ENCODE results near the gene ECM2. TPM values are rescaled to one million over a fixed set of nuclear protein-coding genes. Genes with fewer than 3 reads are reported as not detected.

The ECM2 gene
- total and polyA plus RNA-seq, 4 donors: 47.8 to 102 (median 60.1) TPM

DNA sequence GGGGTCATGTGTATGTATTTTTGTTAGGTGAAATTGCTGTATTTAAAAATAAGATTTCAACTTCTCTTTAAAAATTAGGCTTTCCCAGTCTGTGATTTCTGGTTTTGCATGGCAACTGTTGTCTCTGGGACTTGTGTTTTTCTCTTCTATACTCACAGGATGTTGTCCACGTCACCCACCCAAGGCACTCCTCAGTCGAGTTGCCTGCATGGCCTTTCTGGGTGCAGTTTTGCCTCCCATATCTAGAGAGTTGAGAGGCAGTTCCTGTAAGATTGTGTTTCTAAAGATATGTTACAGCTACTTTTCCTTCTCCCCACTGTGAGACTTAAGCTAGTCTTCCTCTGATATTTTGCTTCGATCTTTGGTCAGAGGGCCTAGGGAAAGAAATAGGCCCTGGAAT, 51.2 kb downstream of the ECM2 start:
- no peaks in the 10 kb centered on the region for H3K27me3 ChIP-seq (ENCODE audit: control insufficient read depth in 1 of 2, insufficient read depth in 2 of 2, low read length in 1 of 2)
- 44 to 53% methylated on average over 3 of the region's 3 CpGs for WGBS, 2 donors
- H3K9me3 ChIP-seq (ENCODE audit: control insufficient read depth, low read length): no peaks in the 10 kb centered on the region
- peak overlapping the region; percentile 44 to 67 for H3K27ac ChIP-seq (ENCODE audit: low read depth in 1 of 2, low read length in 2 of 2)
- no peaks in the 10 kb centered on the region for H3K36me3 ChIP-seq (ENCODE audit: control insufficient read depth in 1 of 2, insufficient read depth in 2 of 2, low read length in 1 of 2)
- intact Hi-C loops (cut with DNase I): loop anchor here (5.0 kb wide), 2 partner anchors 113 to 118 kb away; no protein-coding TSS in a partner anchor
- DNase-seq (no peak), ATAC-seq (ENCODE audit: low FRiP score) (no peak)
- H3K4me3 ChIP-seq (ENCODE audit: low read length in 2 of 2): no peak overlapping the region
- H3K4me1 ChIP-seq (ENCODE audit: control insufficient read depth in 1 of 2, insufficient read depth in 2 of 2, low read length in 2 of 2): peaks cover under 1 to 1% of the 10 kb centered on the region in 2 donors

- Histone ChIP-seq H3K27ac (ENCODE audit: low read depth in 1 of 2, low read length in 2 of 2) (peak overlapping the region; percentile 22 to 43), H3K27me3 (ENCODE audit: control insufficient read depth in 1 of 2, insufficient read depth in 2 of 2, low read length in 1 of 2) (no peaks in the 10 kb centered on the region), H3K4me1 (ENCODE audit: control insufficient read depth in 1 of 2, insufficient read depth in 2 of 2, low read length in 2 of 2) (no peaks in the 10 kb centered on the region), H3K9me3 (ENCODE audit: control insufficient read depth, low read length) (no peaks in the 10 kb centered on the region), H3K4me3 (ENCODE audit: low read length in 2 of 2) (no peak overlapping the region), H3K36me3 (ENCODE audit: control insufficient read depth in 1 of 2, insufficient read depth in 2 of 2, low read length in 1 of 2) (no peaks in the 10 kb centered on the region)
- WGBS, 2 donors: 48 to 55% methylated on average over 5 of the region's 5 CpGs
- DNase-seq: no peak
- ATAC-seq (ENCODE audit: low FRiP score): no peak
- intact Hi-C loops (cut with DNase I): loop anchor here (5.0 kb wide), 2 partner anchors 113 to 118 kb away; no protein-coding TSS in a partner anchor
These were observed 51.9 kb downstream of the ECM2 start for GRCh38 chr9:92483627-92484545.

DNA sequence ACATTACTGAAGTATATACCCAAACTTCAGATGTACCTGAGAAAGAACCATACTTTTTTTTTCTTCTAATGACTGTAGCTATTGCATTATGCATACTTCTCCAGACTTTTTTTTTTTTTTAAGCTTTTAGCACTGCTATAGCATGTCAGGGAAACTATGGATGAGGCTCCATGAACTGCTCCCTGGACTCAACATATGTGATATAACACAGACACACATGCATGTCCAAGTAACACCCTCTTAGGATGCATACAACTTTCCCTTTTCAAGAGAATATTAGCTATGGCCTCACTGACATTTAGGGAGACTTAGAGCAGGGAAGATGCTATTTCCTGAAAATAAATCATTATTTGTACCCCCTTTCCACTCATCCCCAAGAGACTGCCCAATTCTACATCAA, 53.0 kb downstream of the ECM2 start:
- no peak for ATAC-seq (ENCODE audit: low FRiP score)
- H3K4me1 ChIP-seq (ENCODE audit: control insufficient read depth in 1 of 2, insufficient read depth in 2 of 2, low read length in 2 of 2): no peaks in the 10 kb centered on the region
- no peaks in the 10 kb centered on the region for H3K27me3 ChIP-seq (ENCODE audit: control insufficient read depth in 1 of 2, insufficient read depth in 2 of 2, low read length in 1 of 2)
- H3K9me3 ChIP-seq (ENCODE audit: control insufficient read depth, low read length): no peaks in the 10 kb centered on the region
- peak overlapping the region in 1 of 2 donors; percentile 37 for H3K27ac ChIP-seq (ENCODE audit: low read depth in 1 of 2, low read length in 2 of 2)
- no peak for DNase-seq
- intact Hi-C loops (cut with DNase I): loop anchor here (5.0 kb wide), 2 partner anchors 114 to 119 kb away; no protein-coding TSS in a partner anchor
- H3K36me3 ChIP-seq (ENCODE audit: control insufficient read depth in 1 of 2, insufficient read depth in 2 of 2, low read length in 1 of 2): no peaks in the 10 kb centered on the region
- H3K4me3 ChIP-seq (ENCODE audit: low read length in 2 of 2): no peak overlapping the region

DNA sequence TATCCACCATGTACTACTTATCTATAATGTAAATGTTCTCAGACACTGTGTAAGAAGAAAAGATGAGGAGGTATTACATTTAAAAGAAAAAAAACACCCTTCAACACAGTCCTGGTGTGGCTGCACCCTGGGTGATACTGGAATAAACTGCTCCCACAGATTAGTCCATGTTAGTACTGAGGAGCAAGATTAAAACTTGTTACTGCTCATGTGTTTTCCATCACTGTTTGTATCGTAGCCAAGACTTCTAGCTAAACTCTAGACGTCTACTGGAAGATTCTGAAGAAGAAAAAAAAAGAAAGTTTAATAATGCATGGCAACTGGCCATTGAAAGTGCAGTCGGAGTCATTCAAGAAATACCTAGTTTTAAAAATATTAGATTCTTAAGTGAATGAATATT, 53.5 kb downstream of the ECM2 start, which contains the start of gene ASPN:
TSS of gene ASPN (minus strand) at position 178 of the 400 bp plus-strand sequence.
- 8 to 12% methylated on average over 3 of the region's 3 CpGs for WGBS, 2 donors
- DNase-seq: no peak
- no peaks in the 10 kb centered on the region for H3K27me3 ChIP-seq (ENCODE audit: control insufficient read depth in 1 of 2, insufficient read depth in 2 of 2, low read length in 1 of 2)
- H3K36me3 ChIP-seq (ENCODE audit: control insufficient read depth in 1 of 2, insufficient read depth in 2 of 2, low read length in 1 of 2): no peaks in the 10 kb centered on the region
- peak within 1 kb of the TSS; percentile 37 to 41 for H3K27ac ChIP-seq (ENCODE audit: low read depth in 1 of 2, low read length in 2 of 2)
- intact Hi-C loops (cut with DNase I): loop anchor here (5.0 kb wide), 2 partner anchors 115 to 120 kb away; no protein-coding TSS in a partner anchor
- H3K4me1 ChIP-seq (ENCODE audit: control insufficient read depth in 1 of 2, insufficient read depth in 2 of 2, low read length in 2 of 2): peaks cover 0 to 2% of the 10 kb centered on the region in 2 donors
- H3K9me3 ChIP-seq (ENCODE audit: control insufficient read depth, low read length): no peaks in the 10 kb centered on the region
- peak within 1 kb of the TSS; percentile 52 to 54 for H3K4me3 ChIP-seq (ENCODE audit: low read length in 2 of 2)
- peak; percentile 62 for ATAC-seq (ENCODE audit: low FRiP score)

DNA sequence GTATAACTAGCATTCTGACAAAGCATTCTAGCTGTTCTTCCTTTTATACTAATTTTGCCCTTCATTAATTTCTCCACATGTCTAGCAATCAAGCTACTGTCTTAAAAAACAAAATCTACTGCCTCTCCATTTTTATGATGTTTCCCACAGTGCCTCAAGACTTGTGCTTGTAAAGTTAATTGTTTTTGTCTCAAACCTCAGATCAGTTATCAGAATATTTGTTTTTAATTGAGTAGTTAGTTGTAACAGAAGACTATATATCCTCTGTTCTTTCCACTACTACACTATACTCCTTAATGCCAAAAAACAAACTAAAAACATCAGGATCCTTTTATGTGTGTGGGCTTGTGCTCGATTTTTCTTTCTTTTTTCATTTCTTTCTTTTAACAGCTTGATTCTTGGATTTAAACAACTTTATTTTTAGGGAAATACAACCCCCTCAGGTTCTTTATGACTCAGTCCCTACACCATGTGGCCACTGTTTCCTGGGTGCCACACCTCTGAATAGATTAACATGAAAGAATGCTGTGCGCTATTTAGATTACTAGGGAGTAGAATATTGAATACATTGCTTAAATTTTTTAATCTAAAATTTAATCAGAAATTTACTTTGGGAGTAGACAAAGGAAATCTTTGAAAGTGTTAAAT, 54.7 kb downstream of the ECM2 start:
- peak overlapping the region; percentile 28 to 82 for H3K27ac ChIP-seq (ENCODE audit: low read depth in 1 of 2, low read length in 2 of 2)
- peaks cover 3 to 7% of the 10 kb centered on the region in 2 donors for H3K4me1 ChIP-seq (ENCODE audit: control insufficient read depth in 1 of 2, insufficient read depth in 2 of 2, low read length in 2 of 2)
- WGBS, 2 donors: 6 to 9% methylated on average over 2 of the region's 2 CpGs
- no peaks in the 10 kb centered on the region for H3K36me3 ChIP-seq (ENCODE audit: control insufficient read depth in 1 of 2, insufficient read depth in 2 of 2, low read length in 1 of 2)
- no peak for DNase-seq
- H3K4me3 ChIP-seq (ENCODE audit: low read length in 2 of 2): peak overlapping the region; percentile 31 to 54
- intact Hi-C loops (cut with DNase I): loop anchor here (5.0 kb wide), 2 partner anchors 116 to 121 kb away; no protein-coding TSS in a partner anchor
- H3K27me3 ChIP-seq (ENCODE audit: control insufficient read depth in 1 of 2, insufficient read depth in 2 of 2, low read length in 1 of 2): no peaks in the 10 kb centered on the region
- ATAC-seq (ENCODE audit: low FRiP score): no peak
- no peaks in the 10 kb centered on the region for H3K9me3 ChIP-seq (ENCODE audit: control insufficient read depth, low read length)

DNA sequence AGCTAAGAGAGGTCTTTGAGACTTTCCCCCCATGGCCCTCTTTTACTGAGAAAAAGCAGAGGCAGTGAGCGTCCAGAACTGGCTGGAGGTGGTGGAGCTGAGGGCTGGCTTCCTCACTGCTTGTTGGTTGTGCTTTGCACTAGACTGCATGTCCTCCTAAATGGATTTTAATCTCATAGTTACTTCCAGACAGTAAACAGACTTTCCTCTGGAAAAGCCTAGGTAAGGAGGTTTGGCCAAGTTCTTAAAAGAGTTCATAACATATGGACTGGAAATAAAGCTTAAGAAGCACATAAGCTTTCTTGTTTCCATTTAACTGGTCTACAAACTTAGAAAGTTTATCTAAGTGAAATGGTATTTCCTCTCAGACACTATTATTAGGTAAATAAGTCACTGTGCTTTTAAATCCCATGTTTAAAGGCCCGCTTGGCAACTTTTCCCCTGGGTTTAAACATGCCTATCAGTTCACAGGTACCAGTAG, 55.5 kb downstream of the ECM2 start:
- H3K27ac ChIP-seq (ENCODE audit: low read depth in 1 of 2, low read length in 2 of 2): peak overlapping the region; percentile 94 to 99
- no peaks in the 10 kb centered on the region for H3K9me3 ChIP-seq (ENCODE audit: control insufficient read depth, low read length)
- no peaks in the 10 kb centered on the region for H3K27me3 ChIP-seq (ENCODE audit: control insufficient read depth in 1 of 2, insufficient read depth in 2 of 2, low read length in 1 of 2)
- peak; percentile 44 for ATAC-seq (ENCODE audit: low FRiP score)
- peaks cover 3 to 7% of the 10 kb centered on the region in 2 donors for H3K4me1 ChIP-seq (ENCODE audit: control insufficient read depth in 1 of 2, insufficient read depth in 2 of 2, low read length in 2 of 2)
- DNase-seq: no peak
- peak overlapping the region; percentile 31 to 34 for H3K4me3 ChIP-seq (ENCODE audit: low read length in 2 of 2)
- intact Hi-C loops (cut with DNase I): loop anchor here (5.0 kb wide), 2 partner anchors 117 to 122 kb away; no protein-coding TSS in a partner anchor
- 4 to 5% methylated on average over 2 of the region's 2 CpGs for WGBS, 2 donors
- no peaks in the 10 kb centered on the region for H3K36me3 ChIP-seq (ENCODE audit: control insufficient read depth in 1 of 2, insufficient read depth in 2 of 2, low read length in 1 of 2)

GRCh38 chr9:92479346-92479745, 56.4 kb downstream of the ECM2 start:
- no peaks in the 10 kb centered on the region for H3K9me3 ChIP-seq (ENCODE audit: control insufficient read depth, low read length)
- H3K27me3 ChIP-seq (ENCODE audit: control insufficient read depth in 1 of 2, insufficient read depth in 2 of 2, low read length in 1 of 2): no peaks in the 10 kb centered on the region
- ATAC-seq (ENCODE audit: low FRiP score) (no peak), DNase-seq (no peak)
- H3K4me3 ChIP-seq (ENCODE audit: low read length in 2 of 2): no peak overlapping the region
- intact Hi-C loops (cut with DNase I): loop anchor here in 1 of 2 donors (2.0 kb wide), 1 partner anchor 15 kb away; no protein-coding TSS in a partner anchor
- H3K36me3 ChIP-seq (ENCODE audit: control insufficient read depth in 1 of 2, insufficient read depth in 2 of 2, low read length in 1 of 2): no peaks in the 10 kb centered on the region
- H3K27ac ChIP-seq (ENCODE audit: low read depth in 1 of 2, low read length in 2 of 2): peak overlapping the region; percentile 86 to 92
- H3K4me1 ChIP-seq (ENCODE audit: control insufficient read depth in 1 of 2, insufficient read depth in 2 of 2, low read length in 2 of 2): peaks cover 3 to 7% of the 10 kb centered on the region in 2 donors

DNA sequence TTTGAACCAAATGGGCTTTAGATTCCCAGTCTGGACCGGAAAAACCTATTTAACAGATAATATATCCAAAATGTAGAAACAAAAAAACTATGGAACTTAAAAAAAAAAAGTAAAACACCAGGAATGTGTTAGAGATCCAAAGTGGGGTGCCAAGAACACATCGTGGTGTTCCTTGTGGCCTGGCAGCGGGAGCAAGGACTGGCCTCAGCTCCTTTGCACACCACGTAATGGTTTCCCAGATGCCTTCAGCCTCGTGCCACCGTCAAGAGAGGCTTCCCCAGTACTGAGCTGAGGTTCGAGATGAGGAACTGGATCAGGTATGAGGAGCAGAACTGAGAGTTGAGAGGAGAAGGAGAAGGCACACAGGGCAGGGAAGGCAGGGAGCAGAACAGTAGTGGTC, 57.0 kb downstream of the ECM2 start:
- peaks cover 3 to 7% of the 10 kb centered on the region in 2 donors for H3K4me1 ChIP-seq (ENCODE audit: control insufficient read depth in 1 of 2, insufficient read depth in 2 of 2, low read length in 2 of 2)
- H3K27me3 ChIP-seq (ENCODE audit: control insufficient read depth in 1 of 2, insufficient read depth in 2 of 2, low read length in 1 of 2): no peaks in the 10 kb centered on the region
- no peaks in the 10 kb centered on the region for H3K9me3 ChIP-seq (ENCODE audit: control insufficient read depth, low read length)
- intact Hi-C loops (cut with DNase I): loop anchor here in 1 of 2 donors (2.0 kb wide), 1 partner anchor 14 kb away; no protein-coding TSS in a partner anchor
- no peak overlapping the region for H3K4me3 ChIP-seq (ENCODE audit: low read length in 2 of 2)
- 19 to 23% methylated on average over 7 of the region's 7 CpGs for WGBS, 2 donors
- H3K36me3 ChIP-seq (ENCODE audit: control insufficient read depth in 1 of 2, insufficient read depth in 2 of 2, low read length in 1 of 2): peaks cover 0 to under 1% of the 10 kb centered on the region in 2 donors
- ATAC-seq (ENCODE audit: low FRiP score): no peak
- no peak for DNase-seq
- peak overlapping the region; percentile 86 to 92 for H3K27ac ChIP-seq (ENCODE audit: low read depth in 1 of 2, low read length in 2 of 2)
